DND-41 (cell line): ENCODE data around the gene EIF4G3.

Experiments
- ATAC-seq: fragments of 200-7000 bp; cut with Tn5 transposase; 3 replicates; pipeline ENCODE4 v1.9.1; 2021; ENCODE audit warnings: low read depth; ENCODE audit not compliant: insufficient read depth
- DNase-seq: peaks from one replicate; pipeline ENCODE4 v3.0.0-alpha.2; 2020
- H2AFZ ChIP-seq: 2 replicates; pipeline ENCODE4 v1.6.0; 2012; ENCODE audit warnings: low read depth, low read length
- H3K27ac ChIP-seq: 2 replicates; pipeline ENCODE4 v1.5.1; 2012; ENCODE audit warnings: low read length, inconsistent platforms
- H3K27me3 ChIP-seq: fragments of 200-600 bp; sonication (generic); 2 replicates; pipeline ENCODE4 v1.6.0; 2012; ENCODE audit warnings: low read length, mild to moderate bottlenecking, inconsistent platforms; ENCODE audit not compliant: insufficient read depth, poor library complexity
- H3K36me3 ChIP-seq: 2 replicates; pipeline ENCODE4 v1.5.1; 2012; ENCODE audit warnings: low read length, inconsistent platforms; ENCODE audit not compliant: insufficient read depth
- H3K4me1 ChIP-seq: 2 replicates; pipeline ENCODE4 v1.5.1; 2012; ENCODE audit warnings: mild to moderate bottlenecking, low read length; ENCODE audit not compliant: insufficient read depth
- H3K4me2 ChIP-seq: 2 replicates; pipeline ENCODE4 v1.6.0; 2012; ENCODE audit warnings: mild to moderate bottlenecking, moderate library complexity, low read length, inconsistent platforms; ENCODE audit not compliant: insufficient read depth
- H3K4me3 ChIP-seq, 2 experiments: fragments of 200-600 bp in 1 of 2; shearing (Covaris generic) in 1 of 2; 2 replicates each; pipeline ENCODE4 v1.5.1; 2012 to 2016; ENCODE audit warnings: inconsistent platforms in 2 of 2, low read length in 2 of 2, mild to moderate bottlenecking in 2 of 2, low read depth in 1 of 2, moderate library complexity in 1 of 2
- H3K79me2 ChIP-seq: 2 replicates; pipeline ENCODE4 v1.6.0; 2012; ENCODE audit warnings: low read length, inconsistent platforms; ENCODE audit not compliant: insufficient read depth
- H3K9ac ChIP-seq: 2 replicates; pipeline ENCODE4 v1.6.0; 2012; ENCODE audit warnings: low read depth, mild to moderate bottlenecking, inconsistent platforms, low read length, moderate library complexity
- H3K9me3 ChIP-seq: 2 replicates; pipeline ENCODE4 v1.5.1; 2012; ENCODE audit warnings: low read length, moderate library complexity, mild to moderate bottlenecking, inconsistent platforms; ENCODE audit not compliant: insufficient read depth, severe bottlenecking
- H4K20me1 ChIP-seq: 2 replicates; pipeline ENCODE4 v1.6.0; 2012; ENCODE audit warnings: low read length; ENCODE audit not compliant: insufficient read depth
- EZH2 ChIP-seq: IDR thresholded peaks from 3 replicates; pipeline ENCODE4 v1.6.1; 2012; ENCODE audit warnings: borderline replicate concordance, low read depth, mild to moderate bottlenecking, moderate library complexity, low read length, inconsistent platforms; ENCODE audit not compliant: severe bottlenecking
- TF ChIP-seq, protein P1 (sequence below): IDR thresholded peaks from 2 replicates; pipeline ENCODE4 v1.5.1; 2012; ENCODE audit warnings: borderline replicate concordance, low read length, moderate library complexity, mild to moderate bottlenecking; ENCODE audit not compliant: poor library complexity, severe bottlenecking; ENCODE audit errors: extremely low read depth

EIF4G3 gene

DNA sequence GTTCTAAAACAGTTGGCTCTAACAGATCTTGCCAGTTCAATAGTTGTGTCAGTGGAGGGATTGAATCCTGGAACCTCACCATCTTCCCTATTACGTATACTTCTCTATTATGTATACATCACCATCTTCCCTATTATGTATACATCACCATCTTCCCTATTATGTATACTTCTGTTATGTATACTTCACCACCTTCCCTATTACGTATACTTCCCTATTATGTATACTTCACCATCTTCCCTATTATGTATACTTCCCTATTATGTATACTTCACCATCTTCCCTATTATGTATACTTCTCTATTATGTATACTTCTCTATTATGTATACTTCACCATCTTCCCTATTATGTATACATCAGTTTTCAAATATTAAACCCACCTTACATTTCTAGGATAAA, 355.2 kb downstream of the EIF4G3 start:
- Histone ChIP-seq H3K9ac (no peak overlapping the region), H3K9me3 (no peaks in the 10 kb centered on the region), H4K20me1 (no peaks in the 10 kb centered on the region), H3K36me3 (peaks cover 57% of the 10 kb centered on the region), H3K4me1 (no peaks in the 10 kb centered on the region), H3K4me2 (no peak overlapping the region), H2AFZ (no peak overlapping the region), H3K79me2 (no peaks in the 10 kb centered on the region), H3K4me3 (no peak overlapping the region), H3K27me3 (no peaks in the 10 kb centered on the region), H3K27ac (no peak overlapping the region)
- TF ChIP-seq, protein P1, sequence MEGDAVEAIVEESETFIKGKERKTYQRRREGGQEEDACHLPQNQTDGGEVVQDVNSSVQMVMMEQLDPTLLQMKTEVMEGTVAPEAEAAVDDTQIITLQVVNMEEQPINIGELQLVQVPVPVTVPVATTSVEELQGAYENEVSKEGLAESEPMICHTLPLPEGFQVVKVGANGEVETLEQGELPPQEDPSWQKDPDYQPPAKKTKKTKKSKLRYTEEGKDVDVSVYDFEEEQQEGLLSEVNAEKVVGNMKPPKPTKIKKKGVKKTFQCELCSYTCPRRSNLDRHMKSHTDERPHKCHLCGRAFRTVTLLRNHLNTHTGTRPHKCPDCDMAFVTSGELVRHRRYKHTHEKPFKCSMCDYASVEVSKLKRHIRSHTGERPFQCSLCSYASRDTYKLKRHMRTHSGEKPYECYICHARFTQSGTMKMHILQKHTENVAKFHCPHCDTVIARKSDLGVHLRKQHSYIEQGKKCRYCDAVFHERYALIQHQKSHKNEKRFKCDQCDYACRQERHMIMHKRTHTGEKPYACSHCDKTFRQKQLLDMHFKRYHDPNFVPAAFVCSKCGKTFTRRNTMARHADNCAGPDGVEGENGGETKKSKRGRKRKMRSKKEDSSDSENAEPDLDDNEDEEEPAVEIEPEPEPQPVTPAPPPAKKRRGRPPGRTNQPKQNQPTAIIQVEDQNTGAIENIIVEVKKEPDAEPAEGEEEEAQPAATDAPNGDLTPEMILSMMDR = no peak
- TF ChIP-seq EZH2 = no peak
- no peak for ATAC-seq
- DNase-seq = no peak

DNA sequence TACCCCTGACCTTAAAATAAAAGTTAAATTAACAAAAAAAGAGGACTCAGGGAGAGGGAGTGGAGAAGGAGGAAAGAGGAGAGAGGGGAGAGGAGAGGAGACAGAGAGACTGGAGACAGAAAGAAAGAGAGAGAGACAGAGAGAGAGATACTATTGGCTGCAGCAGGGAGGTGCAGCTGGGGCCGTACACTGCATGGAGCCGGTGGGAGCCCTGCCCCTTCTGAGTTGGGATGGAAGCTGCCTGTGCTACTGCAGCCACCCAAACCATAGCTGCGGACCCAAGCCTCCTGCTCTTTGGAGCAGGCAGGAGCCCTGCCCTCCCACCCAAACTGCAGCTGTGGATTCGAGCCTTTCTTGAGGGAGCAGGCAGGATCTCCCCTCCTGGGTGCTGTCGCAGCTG, 356.9 kb downstream of the EIF4G3 start:
- Histone ChIP-seq H3K4me3 (no peak overlapping the region), H3K27me3 (no peaks in the 10 kb centered on the region), H3K4me1 (no peaks in the 10 kb centered on the region), H3K36me3 (peaks cover 50% of the 10 kb centered on the region), H3K27ac (no peak overlapping the region), H2AFZ (no peak overlapping the region), H3K79me2 (no peaks in the 10 kb centered on the region), H4K20me1 (no peaks in the 10 kb centered on the region), H3K4me2 (no peak overlapping the region), H3K9me3 (no peaks in the 10 kb centered on the region), H3K9ac (no peak overlapping the region)
- TF ChIP-seq, protein P1 = no peak
- no peak for TF ChIP-seq EZH2
- DNase-seq (no peak), ATAC-seq (no peak)

DNA sequence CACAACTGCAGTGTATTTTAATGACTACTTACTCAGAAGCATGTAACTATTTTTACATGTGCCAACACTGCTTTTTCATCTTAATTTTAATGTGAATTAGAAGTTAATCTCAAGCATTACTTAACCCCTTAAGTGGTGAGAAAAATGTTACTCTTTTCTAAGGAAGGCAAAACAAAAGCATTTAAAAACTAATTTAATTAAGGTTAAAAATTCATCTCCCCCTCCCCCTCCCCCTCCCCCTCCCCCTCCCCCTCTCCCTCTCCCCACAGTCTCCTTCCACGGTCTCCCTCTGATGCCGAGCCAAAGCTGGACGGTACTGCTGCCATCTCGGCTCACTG, 362.2 kb downstream of the EIF4G3 start:
- Histone ChIP-seq H3K27me3 (no peaks in the 10 kb centered on the region), H3K79me2 (no peaks in the 10 kb centered on the region), H3K4me2 (no peak overlapping the region), H2AFZ (no peak overlapping the region), H3K27ac (no peak overlapping the region), H3K9me3 (no peaks in the 10 kb centered on the region), H3K4me3 (no peak overlapping the region), H4K20me1 (no peaks in the 10 kb centered on the region), H3K9ac (no peak overlapping the region), H3K4me1 (no peaks in the 10 kb centered on the region), H3K36me3 (peaks cover 24% of the 10 kb centered on the region)
- ATAC-seq = no peak
- no peak for DNase-seq
- no peak for TF ChIP-seq EZH2
- TF ChIP-seq, protein P1 = no peak

DNA sequence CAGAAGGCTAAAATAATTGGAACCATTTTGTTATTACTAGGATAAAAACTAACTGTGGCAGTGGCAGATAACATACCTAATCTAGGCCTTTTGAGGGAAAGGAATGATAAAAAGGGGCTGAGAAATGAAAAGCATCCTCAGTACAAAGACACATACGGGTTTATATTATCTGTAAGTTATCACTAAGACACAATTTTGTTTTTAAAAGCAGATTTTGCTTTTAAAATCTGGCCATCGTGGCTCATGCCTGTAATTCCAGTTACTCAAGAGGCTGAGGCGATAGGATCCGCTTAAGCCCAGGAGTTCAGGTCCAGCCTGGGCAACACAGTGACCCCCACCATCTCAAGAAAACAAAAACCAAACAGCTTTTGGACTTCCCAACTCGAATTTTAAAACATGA, 364.8 kb downstream of the EIF4G3 start:
- DNase-seq (no peak), ATAC-seq (no peak)
- Histone ChIP-seq H2AFZ (no peak overlapping the region), H3K27ac (no peak overlapping the region), H4K20me1 (no peaks in the 10 kb centered on the region), H3K4me2 (no peak overlapping the region), H3K9me3 (no peaks in the 10 kb centered on the region), H3K36me3 (peaks cover 14% of the 10 kb centered on the region; the same call in 1 of the 2 replicates), H3K9ac (no peak overlapping the region), H3K4me1 (no peaks in the 10 kb centered on the region), H3K27me3 (no peaks in the 10 kb centered on the region), H3K79me2 (no peaks in the 10 kb centered on the region), H3K4me3 (no peak overlapping the region)
- TF ChIP-seq, protein P1 = no peak
- TF ChIP-seq EZH2 = no peak
